Embryonic facial prominence (tissue), 1 donor: ENCODE results near the gene PIP4K2C.

Experiments used
- DNase-seq: peaks from one replicate; pipeline ENCODE4 v3.0.0-alpha.2; 2016; ENCODE audit errors: extremely low spot score

Gene PIP4K2C

GRCh38 chr12:57590864-57591781 lies at the start of gene PIP4K2C:
TSS of gene PIP4K2C (plus strand) at chr12:57591192. CDS start at chr12:57591290, 98 bp downstream.
- no peak for DNase-seq

- no peak for DNase-seq
Observed at GRCh38 chr12:57541717-57542116, 49.3 kb upstream of the PIP4K2C start.

- no peak for DNase-seq
Observed at GRCh38 chr12:57543581-57543980, 47.4 kb upstream of the PIP4K2C start.

GRCh38 chr12:57545809-57546437 lies 45.1 kb upstream of the PIP4K2C start:
- DNase-seq = no peak

- DNase-seq = peak; percentile 97
Observed at GRCh38 chr12:57546438-57547287, 44.3 kb upstream of the PIP4K2C start, which contains the start of gene DCTN2. TSS of gene DCTN2 (minus strand) at chr12:57547192. CDS start at chr12:57547063, 129 bp downstream.

GRCh38 chr12:57547288-57548012 lies 43.5 kb upstream of the PIP4K2C start:
- no peak for DNase-seq

GRCh38 chr12:57548013-57548315 lies 43.0 kb upstream of the PIP4K2C start:
- DNase-seq = no peak

- DNase-seq = no peak
Observed at GRCh38 chr12:57548488-57548887, 42.5 kb upstream of the PIP4K2C start.

- DNase-seq = no peak
Observed at GRCh38 chr12:57549203-57549908, 41.6 kb upstream of the PIP4K2C start.

- no peak for DNase-seq
Observed at GRCh38 chr12:57549909-57550640, 40.9 kb upstream of the PIP4K2C start, which contains the start of gene KIF5A. TSS of gene KIF5A (plus strand) at chr12:57550044. CDS start at chr12:57550272, 228 bp downstream.

- no peak for DNase-seq
Observed at GRCh38 chr12:57550641-57551549, 40.1 kb upstream of the PIP4K2C start.

GRCh38 chr12:57551637-57552305 lies 39.2 kb upstream of the PIP4K2C start:
- DNase-seq = no peak

- no peak for DNase-seq
Observed at GRCh38 chr12:57552306-57552651, 38.7 kb upstream of the PIP4K2C start.

GRCh38 chr12:57552835-57553313 lies 38.1 kb upstream of the PIP4K2C start:
- no peak for DNase-seq

GRCh38 chr12:57553343-57554202 lies 37.4 kb upstream of the PIP4K2C start:
- DNase-seq = no peak

GRCh38 chr12:57554453-57554852 lies 36.5 kb upstream of the PIP4K2C start:
- DNase-seq = no peak

GRCh38 chr12:57554897-57555296 lies 36.1 kb upstream of the PIP4K2C start:
- no peak for DNase-seq
